IMR-90 (cell line): Measurements from ENCODE around the gene GLS2. TPM values are rescaled to one million over a fixed set of nuclear protein-coding genes. Genes with fewer than 3 reads are reported as not detected.

Experiments used
- ATAC-seq: fragments of 200-7000 bp; cut with Tn5 transposase; 2 replicates; pipeline ENCODE4 v1.9.1; 2020; ENCODE audit warnings: low read depth, mild to moderate bottlenecking, moderate library complexity
- BruUV-seq: library from RNA; stranded (reverse); fragments of 400-500 nt; replicated peaks from 2 replicates; lab custom pipeline; 2021; lab: Mats Ljungman, UMichigan
- CTCF ChIA-PET: fragments of 300-600 bp; formaldehyde crosslinking; extraction: SDS; loops from one replicate; lab custom pipeline; 2021; ENCODE audit warnings: antibody characterized with exemption; lab: Yijun Ruan, JAX
- POLR2A ChIA-PET: fragments of 300-600 bp; sonication (Branson Sonifier 250); formaldehyde crosslinking; loops from one replicate; lab custom pipeline; 2022; ENCODE audit warnings: antibody characterized with exemption; ENCODE audit not compliant: unreplicated experiment; lab: Charles Lee
- DNase-seq: peaks from one replicate; pipeline ENCODE4 v3.0.0; 2013
- H2AFZ ChIP-seq: replicated peaks from 2 replicates; pipeline ENCODE3; 2013; ENCODE audit warnings: low read length, mild to moderate bottlenecking; ENCODE audit not compliant: poor library complexity
- H2AK5ac ChIP-seq: 2 replicates; pipeline ENCODE4 v1.6.1; 2013; ENCODE audit warnings: low read depth, low read length, inconsistent platforms
- H2AK9ac ChIP-seq: replicated peaks from 2 replicates; pipeline ENCODE3; 2013; ENCODE audit warnings: mild to moderate bottlenecking, low read depth, low read length, moderate library complexity; ENCODE audit not compliant: poor library complexity
- H2BK120ac ChIP-seq: 2 replicates; pipeline ENCODE4 v1.6.1; 2013; ENCODE audit warnings: low read depth, low read length, inconsistent platforms
- H2BK15ac ChIP-seq: 3 replicates; pipeline ENCODE4 v1.6.1; 2013; ENCODE audit warnings: low read depth, low read length, inconsistent platforms
- H2BK20ac ChIP-seq: 2 replicates; pipeline ENCODE4 v1.6.1; 2013; ENCODE audit warnings: low read depth, mild to moderate bottlenecking, inconsistent platforms, low read length, moderate library complexity
- H2BK5ac ChIP-seq: 2 replicates; pipeline ENCODE4 v1.6.1; 2013; ENCODE audit warnings: mild to moderate bottlenecking, low read depth, low read length, inconsistent platforms; ENCODE audit not compliant: poor library complexity, severe bottlenecking
- H3K14ac ChIP-seq: replicated peaks from 2 replicates; pipeline ENCODE4 v1.6.1; 2013; ENCODE audit warnings: low read depth, low read length, inconsistent platforms
- H3K18ac ChIP-seq: 2 replicates; pipeline ENCODE4 v1.6.1; 2013; ENCODE audit warnings: low read depth, low read length, control low read depth
- H3K23ac ChIP-seq: 2 replicates; pipeline ENCODE4 v1.6.1; 2013; ENCODE audit warnings: low read depth, low read length, inconsistent platforms
- H3K27ac ChIP-seq: 2 replicates; pipeline ENCODE4 v1.5.1; 2013; ENCODE audit warnings: mild to moderate bottlenecking, control low read depth, low read length; ENCODE audit not compliant: insufficient read depth
- H3K27me3 ChIP-seq: 2 replicates; pipeline ENCODE4 v1.6.1; 2013; ENCODE audit warnings: low read length; ENCODE audit not compliant: control insufficient read depth, insufficient read depth
- H3K36me3 ChIP-seq: 2 replicates; pipeline ENCODE4 v1.6.1; 2013; ENCODE audit warnings: low read length, mixed read lengths; ENCODE audit not compliant: control insufficient read depth, insufficient read depth
- H3K4ac ChIP-seq: 2 replicates; pipeline ENCODE4 v1.6.1; 2013; ENCODE audit warnings: low read depth, low read length, inconsistent platforms
- H3K4me1 ChIP-seq: 2 replicates; pipeline ENCODE4 v1.6.1; 2013; ENCODE audit warnings: low read length, mixed read lengths; ENCODE audit not compliant: control insufficient read depth, insufficient read depth
- H3K4me2 ChIP-seq: 2 replicates; pipeline ENCODE4 v1.6.1; 2013; ENCODE audit warnings: low read depth, mild to moderate bottlenecking, control low read depth, low read length, moderate library complexity
- H3K4me3 ChIP-seq: 2 replicates; pipeline ENCODE4 v1.5.1; 2013; ENCODE audit warnings: low read depth, mild to moderate bottlenecking, control low read depth, low read length, moderate library complexity; ENCODE audit not compliant: insufficient read depth
- H3K56ac ChIP-seq: 2 replicates; pipeline ENCODE4 v1.6.1; 2013; ENCODE audit warnings: low read length, inconsistent platforms; ENCODE audit not compliant: insufficient read depth; ENCODE audit errors: extremely low read depth
- H3K79me1 ChIP-seq, 2 experiments: 2 replicates each; pipeline ENCODE4 v1.6.1; 2013; ENCODE audit warnings: low read length in 2 of 2, inconsistent platforms in 1 of 2, low read depth in 1 of 2
- H3K9ac ChIP-seq: 2 replicates; pipeline ENCODE4 v1.6.1; 2013; ENCODE audit warnings: low read depth, low read length, control low read depth
- H3K9me1 ChIP-seq: 2 replicates; pipeline ENCODE4 v1.6.1; 2013; ENCODE audit warnings: low read length, inconsistent platforms; ENCODE audit not compliant: insufficient read depth
- H3K9me3 ChIP-seq: 2 replicates; pipeline ENCODE4 v1.6.1; 2013; ENCODE audit warnings: low read length; ENCODE audit not compliant: control insufficient read depth, insufficient read depth
- H4K20me1 ChIP-seq: 2 replicates; pipeline ENCODE4 v1.6.1; 2013; ENCODE audit warnings: low read length, inconsistent platforms; ENCODE audit not compliant: insufficient read depth
- H4K5ac ChIP-seq: 2 replicates; pipeline ENCODE4 v1.6.1; 2013; ENCODE audit warnings: mild to moderate bottlenecking, low read depth, low read length, control low read depth
- H4K8ac ChIP-seq, 2 experiments: 2 replicates each; pipeline ENCODE4 v1.6.1; 2013; ENCODE audit warnings: low read depth in 2 of 2, low read length in 2 of 2, control low read depth in 1 of 2, inconsistent platforms in 1 of 2
- H4K91ac ChIP-seq: 2 replicates; pipeline ENCODE4 v1.6.1; 2013; ENCODE audit warnings: low read depth, low read length, inconsistent platforms; ENCODE audit not compliant: insufficient read depth
- FOS ChIP-seq: fragments of 150-350 bp; IDR thresholded peaks from 2 replicates; pipeline ENCODE4 v1.6.1; 2016; ENCODE audit warnings: low read depth, low read length
- MAFK ChIP-seq: IDR thresholded peaks from 2 replicates; pipeline ENCODE4 v1.6.1; 2012; ENCODE audit warnings: low read depth, low read length, improper control_type of control experiment
- NFE2L2 ChIP-seq: fragments of 150-350 bp; IDR thresholded peaks from 2 replicates; pipeline ENCODE4 v1.6.1; 2016; ENCODE audit warnings: low read depth, mild to moderate bottlenecking, low read length
- POLR2A ChIP-seq: IDR thresholded peaks from 2 replicates; pipeline ENCODE4 v1.6.1; 2012; ENCODE audit warnings: mild to moderate bottlenecking, low read depth, low read length
- RAD21 ChIP-seq: IDR thresholded peaks from 2 replicates; pipeline ENCODE4 v1.6.1; 2012; ENCODE audit warnings: low read length, improper control_type of control experiment
- RFX5 ChIP-seq: IDR thresholded peaks from 2 replicates; pipeline ENCODE4 v1.8.0; 2012; ENCODE audit warnings: low read depth, mild to moderate bottlenecking, low read length, moderate library complexity
- SMC3 ChIP-seq: fragments of 150-350 bp; IDR thresholded peaks from 2 replicates; pipeline ENCODE4 v1.6.1; 2016; ENCODE audit warnings: low read depth, mild to moderate bottlenecking, antibody characterized with exemption, low read length, moderate library complexity
- USF2 ChIP-seq: fragments of 150-350 bp; IDR thresholded peaks from 2 replicates; pipeline ENCODE4 v1.6.1; 2017; ENCODE audit warnings: mild to moderate bottlenecking, antibody characterized with exemption, low read length, low read depth
- WGBS, 2 experiments: methylation state at CpG; one replicate each; pipeline versions ENCODE4 v1.1.5 to v1.1.7; 2013; ENCODE audit warnings: missing lambda C conversion rate in 2 of 2; ENCODE audit not compliant: insufficient read length in 1 of 2; ENCODE audit errors: extremely low coverage in 2 of 2; 5-methylcytosine and 5-hydroxymethylcytosine counted together
- dilution Hi-C: fragments of 300-500 bp; cut with HindIII; formaldehyde crosslinking; loops from one replicate; pipeline ENCODE4 v1.14.3; 2018; ENCODE audit warnings: low sequenced_read_pairs; ENCODE audit not compliant: unreplicated experiment
- in situ Hi-C: fragments of 300-500 bp; cut with MboI; formaldehyde crosslinking; loops from 3 replicates; pipeline ENCODE4 v1.14.3; 2019; ENCODE audit warnings: low sequenced_read_pairs, inconsistent platforms, mixed read lengths
- intact Hi-C: fragments of 100-400 bp; cut with micrococcal nuclease; formaldehyde crosslinking; loops from 2 replicates; pipeline ENCODE4 v1.10.0; 2022
- polyA plus RNA-seq, 3 experiments: library from polyadenylated mRNA; depleted of rRNA; stranded (reverse); fragments of >200 nt; gene quantifications; 2 replicates each; pipeline ENCODE4 v1.2.3, GENCODE V29; 2012; ENCODE audit warnings: low replicate concordance in 1 of 3
- total RNA-seq: library from RNA; depleted of rRNA; stranded (reverse); fragments of >200 nt; gene quantifications from 2 replicates; pipeline ENCODE4 v1.2.3, GENCODE V29; 2012

GLS2 gene
- total and polyA plus RNA-seq, 2 of the 4 experiments (the other 2 are of a cell fraction): 0.21 to 0.36 TPM

- peaks cover 0 to 21% of the 10 kb centered on the region in 2 experiments; a peak in 3 of 4 replicates for H3K79me1 ChIP-seq
- H2BK5ac ChIP-seq: no peak overlapping the region
- H3K27ac ChIP-seq: no peak overlapping the region
- no peak overlapping the region for H2AFZ ChIP-seq
- no peak overlapping the region for H2BK20ac ChIP-seq
- H3K56ac ChIP-seq: no peak overlapping the region
- no peak overlapping the region for H3K18ac ChIP-seq
- no peak overlapping the region for H4K91ac ChIP-seq
- no peak overlapping the region for H3K4me2 ChIP-seq
- ChIA-PET CTCF (no interaction called here), POLR2A (no interaction called here)
- no peak overlapping the region for H2AK5ac ChIP-seq
- DNase-seq: no peak
- no peaks in the 10 kb centered on the region for H3K36me3 ChIP-seq
- H3K9ac ChIP-seq: no peak overlapping the region
- dilution Hi-C loops: no loop called here
- ATAC-seq: no peak
- H2BK120ac ChIP-seq: no peak overlapping the region
- H4K5ac ChIP-seq: no peak overlapping the region
- H4K20me1 ChIP-seq: no peaks in the 10 kb centered on the region
- no peaks in the 10 kb centered on the region for H3K27me3 ChIP-seq
- H2AK9ac ChIP-seq: no peak overlapping the region
- H3K4me1 ChIP-seq: no peaks in the 10 kb centered on the region
- TF ChIP-seq POLR2A (no peak), FOS (no peak), SMC3 (no peak), RFX5 (no peak), NFE2L2 (no peak), MAFK (no peak), RAD21 (no peak), USF2 (no peak)
- WGBS, 2 experiments: 100% methylated on average over 7 of the region's 7 CpGs; no CpG with 5 or more reads in 1 of the 2 experiments
- no peak overlapping the region for H3K23ac ChIP-seq
- H2BK15ac ChIP-seq: no peak overlapping the region
- no peaks in the 10 kb centered on the region for H3K9me3 ChIP-seq
- no peak overlapping the region for H4K8ac ChIP-seq
- no TSS peak for BruUV-seq
- in situ Hi-C loops: no loop called here
- peaks cover 12% of the 10 kb centered on the region; the same call in 1 of the 2 replicates for H3K9me1 ChIP-seq
- intact Hi-C loops: no loop called here
- no peak overlapping the region for H3K14ac ChIP-seq
- no peak overlapping the region for H3K4ac ChIP-seq
- no peak overlapping the region for H3K4me3 ChIP-seq
Observed at GRCh38 chr12:56479625-56480024, 8.3 kb downstream of the GLS2 start.
